ENCODE measurements around the gene PALM. TPM values are rescaled to one million over a fixed set of nuclear protein-coding genes. Genes with fewer than 3 reads are reported as not detected.
A peak's percentile ranks its signal among the peaks of the same experiment; 100 is the strongest.

Gene PALM
- total and polyA plus RNA-seq, 4 donors: 16.2 to 45.7 (median 28.1) TPM

DNA sequence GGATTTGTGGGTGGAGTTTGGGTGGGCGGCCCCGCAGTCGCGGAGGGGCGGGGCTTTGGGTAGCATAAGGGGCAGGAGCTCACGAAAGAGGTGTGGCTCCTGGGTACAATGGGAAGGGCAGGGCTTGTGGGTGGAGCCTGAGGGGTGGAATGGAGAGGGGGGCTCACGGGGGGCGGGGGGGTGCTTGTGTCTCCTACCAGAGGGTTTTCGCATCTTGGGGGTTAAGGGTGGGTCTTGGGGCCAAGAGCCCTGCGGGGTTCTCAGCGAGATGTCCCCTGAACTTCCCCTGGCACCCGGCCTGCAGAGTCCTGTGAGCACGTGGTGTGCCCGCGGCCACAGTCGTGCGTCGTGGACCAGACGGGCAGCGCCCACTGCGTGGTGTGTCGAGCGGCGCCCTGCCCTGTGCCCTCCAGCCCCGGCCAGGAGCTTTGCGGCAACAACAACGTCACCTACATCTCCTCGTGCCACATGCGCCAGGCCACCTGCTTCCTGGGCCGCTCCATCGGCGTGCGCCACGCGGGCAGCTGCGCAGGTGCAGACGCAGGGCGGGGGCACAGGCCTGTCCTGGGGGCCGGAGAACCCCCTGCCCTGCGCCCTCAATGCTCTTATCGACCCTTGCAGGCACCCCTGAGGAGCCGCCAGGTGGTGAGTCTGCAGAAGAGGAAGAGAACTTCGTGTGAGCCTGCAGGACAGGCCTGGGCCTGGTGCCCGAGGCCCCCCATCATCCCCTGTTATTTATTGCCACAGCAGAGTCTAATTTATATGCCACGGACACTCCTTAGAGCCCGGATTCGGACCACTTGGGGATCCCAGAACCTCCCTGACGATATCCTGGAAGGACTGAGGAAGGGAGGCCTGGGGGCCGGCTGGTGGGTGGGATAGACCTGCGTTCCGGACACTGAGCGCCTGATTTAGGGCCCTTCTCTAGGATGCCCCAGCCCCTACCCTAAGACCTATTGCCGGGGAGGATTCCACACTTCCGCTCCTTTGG lies 27.4 kb upstream of the PALM start:
- ATAC-seq (ENCODE audit: insufficient read depth, low FRiP score) (no peak), DNase-seq (peak in 1 of 3 donors; percentile 83)
- Histone ChIP-seq H3K9me3 (ENCODE audit: control insufficient read depth in 4 of 4, insufficient read depth in 3 of 4, low read length in 3 of 4) (no peaks in the 10 kb centered on the region), H3K4me3 (no peak overlapping the region), H3K9ac (ENCODE audit: insufficient read depth in 1 of 2, low read length in 2 of 2) (no peak overlapping the region), H3K27ac (ENCODE audit: low read depth in 1 of 2, low read length in 1 of 2) (peak overlapping the region in 1 of 2 donors; percentile 26), H3K4me1 (ENCODE audit: control insufficient read depth in 5 of 5, insufficient read depth in 5 of 5, low read length in 5 of 5) (peaks cover 0 to 19% (median 6%) of the 10 kb centered on the region in 5 donors), H3K36me3 (ENCODE audit: control insufficient read depth in 4 of 4, insufficient read depth in 4 of 4, low read length in 4 of 4) (peaks cover 0 to 2% (median 0%) of the 10 kb centered on the region in 4 donors), H3K27me3 (ENCODE audit: control insufficient read depth in 3 of 3, insufficient read depth in 3 of 3, low read length in 2 of 3) (peaks cover 0 to 4% (median 3%) of the 10 kb centered on the region in 3 donors)
- TF ChIP-seq, protein P1, sequence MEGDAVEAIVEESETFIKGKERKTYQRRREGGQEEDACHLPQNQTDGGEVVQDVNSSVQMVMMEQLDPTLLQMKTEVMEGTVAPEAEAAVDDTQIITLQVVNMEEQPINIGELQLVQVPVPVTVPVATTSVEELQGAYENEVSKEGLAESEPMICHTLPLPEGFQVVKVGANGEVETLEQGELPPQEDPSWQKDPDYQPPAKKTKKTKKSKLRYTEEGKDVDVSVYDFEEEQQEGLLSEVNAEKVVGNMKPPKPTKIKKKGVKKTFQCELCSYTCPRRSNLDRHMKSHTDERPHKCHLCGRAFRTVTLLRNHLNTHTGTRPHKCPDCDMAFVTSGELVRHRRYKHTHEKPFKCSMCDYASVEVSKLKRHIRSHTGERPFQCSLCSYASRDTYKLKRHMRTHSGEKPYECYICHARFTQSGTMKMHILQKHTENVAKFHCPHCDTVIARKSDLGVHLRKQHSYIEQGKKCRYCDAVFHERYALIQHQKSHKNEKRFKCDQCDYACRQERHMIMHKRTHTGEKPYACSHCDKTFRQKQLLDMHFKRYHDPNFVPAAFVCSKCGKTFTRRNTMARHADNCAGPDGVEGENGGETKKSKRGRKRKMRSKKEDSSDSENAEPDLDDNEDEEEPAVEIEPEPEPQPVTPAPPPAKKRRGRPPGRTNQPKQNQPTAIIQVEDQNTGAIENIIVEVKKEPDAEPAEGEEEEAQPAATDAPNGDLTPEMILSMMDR (IDR thresholded peaks at IDR 0.05; ENCODE audit: control extremely low read depth, extremely low read depth): no peak
- WGBS, 2 donors: 37 to 54% methylated on average over 51 to 54 of the region's 54 CpGs

DNA sequence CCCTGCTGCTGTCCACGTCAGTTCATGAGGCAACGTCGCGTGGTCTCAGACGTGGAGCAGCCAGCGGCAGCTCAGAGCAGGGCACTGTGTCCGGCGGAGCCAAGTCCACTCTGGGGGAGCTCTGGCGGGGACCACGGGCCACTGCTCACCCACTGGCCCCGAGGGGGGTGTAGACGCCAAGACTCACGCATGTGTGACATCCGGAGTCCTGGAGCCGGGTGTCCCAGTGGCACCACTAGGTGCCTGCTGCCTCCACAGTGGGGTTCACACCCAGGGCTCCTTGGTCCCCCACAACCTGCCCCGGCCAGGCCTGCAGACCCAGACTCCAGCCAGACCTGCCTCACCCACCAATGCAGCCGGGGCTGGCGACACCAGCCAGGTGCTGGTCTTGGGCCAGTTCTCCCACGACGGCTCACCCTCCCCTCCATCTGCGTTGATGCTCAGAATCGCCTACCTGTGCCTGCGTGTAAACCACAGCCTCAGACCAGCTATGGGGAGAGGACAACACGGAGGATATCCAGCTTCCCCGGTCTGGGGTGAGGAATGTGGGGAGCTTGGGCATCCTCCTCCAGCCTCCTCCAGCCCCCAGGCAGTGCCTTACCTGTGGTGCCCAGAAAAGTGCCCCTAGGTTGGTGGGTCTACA lies 25.9 kb upstream of the PALM start:
- Histone ChIP-seq H3K27me3 (ENCODE audit: control insufficient read depth in 3 of 3, insufficient read depth in 3 of 3, low read length in 2 of 3) (no peaks in the 10 kb centered on the region), H3K9me3 (ENCODE audit: control insufficient read depth in 4 of 4, insufficient read depth in 3 of 4, low read length in 3 of 4) (no peaks in the 10 kb centered on the region), H3K27ac (ENCODE audit: low read depth in 1 of 2, low read length in 1 of 2) (no peak overlapping the region), H3K4me1 (ENCODE audit: control insufficient read depth in 5 of 5, insufficient read depth in 5 of 5, low read length in 5 of 5) (peaks cover 0 to 11% (median 4%) of the 10 kb centered on the region in 5 donors), H3K4me3 (no peak overlapping the region), H3K9ac (ENCODE audit: insufficient read depth in 1 of 2, low read length in 2 of 2) (no peak overlapping the region), H3K36me3 (ENCODE audit: control insufficient read depth in 4 of 4, insufficient read depth in 4 of 4, low read length in 4 of 4) (peaks cover 0 to 2% (median 0%) of the 10 kb centered on the region in 4 donors)
- WGBS, 2 donors: 80 to 87% methylated on average over 25 of the region's 25 CpGs
- no peak for DNase-seq
- ATAC-seq (ENCODE audit: insufficient read depth, low FRiP score): no peak
- TF ChIP-seq, protein P1 (IDR thresholded peaks at IDR 0.05; ENCODE audit: control extremely low read depth, extremely low read depth): no peak

DNA sequence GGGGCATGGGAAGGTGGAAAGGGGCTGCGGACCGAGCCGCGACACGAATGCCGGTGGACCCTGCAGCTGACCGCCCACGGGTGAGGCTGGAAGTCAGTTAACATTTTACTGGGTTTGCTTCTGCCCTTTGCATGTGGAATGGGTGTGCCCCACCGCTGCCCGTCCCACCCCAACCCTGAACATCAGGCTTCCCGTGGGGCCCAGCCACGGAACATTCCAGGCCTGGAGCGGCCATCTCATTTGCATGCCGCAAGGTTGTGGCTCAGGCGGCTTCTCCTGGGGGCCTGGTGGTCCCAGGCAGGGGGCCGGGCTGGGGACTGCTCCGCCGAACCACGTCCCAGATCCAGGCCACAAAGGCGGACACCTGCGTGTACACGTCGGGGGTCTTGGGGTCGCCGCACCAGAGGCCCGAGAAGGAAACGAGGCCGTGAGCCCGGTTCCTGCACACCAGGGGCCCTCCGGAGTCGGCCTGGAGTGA lies 23.2 kb upstream of the PALM start:
- Histone ChIP-seq H3K4me3 (no peak overlapping the region), H3K27ac (ENCODE audit: low read depth in 1 of 2, low read length in 1 of 2) (no peak overlapping the region), H3K9ac (ENCODE audit: insufficient read depth in 1 of 2, low read length in 2 of 2) (no peak overlapping the region), H3K27me3 (ENCODE audit: control insufficient read depth in 3 of 3, insufficient read depth in 3 of 3, low read length in 2 of 3) (no peaks in the 10 kb centered on the region), H3K4me1 (ENCODE audit: control insufficient read depth in 5 of 5, insufficient read depth in 5 of 5, low read length in 5 of 5) (peaks cover 0 to 2% (median 0%) of the 10 kb centered on the region in 5 donors), H3K36me3 (ENCODE audit: control insufficient read depth in 4 of 4, insufficient read depth in 4 of 4, low read length in 4 of 4) (peaks cover 0 to 2% (median 0%) of the 10 kb centered on the region in 4 donors), H3K9me3 (ENCODE audit: control insufficient read depth in 4 of 4, insufficient read depth in 3 of 4, low read length in 3 of 4) (no peaks in the 10 kb centered on the region)
- TF ChIP-seq, protein P1 (IDR thresholded peaks at IDR 0.05; ENCODE audit: control extremely low read depth, extremely low read depth): no peak
- no peak for DNase-seq
- no peak for ATAC-seq (ENCODE audit: insufficient read depth, low FRiP score)
- 86 to 90% methylated on average over 31 of the region's 31 CpGs for WGBS, 2 donors

All from lung (tissue), 12 donors.